ENCODE data around the gene PTPRK. TPM values are rescaled to one million over a fixed set of nuclear protein-coding genes. Genes with fewer than 3 reads are reported as not detected.

The PTPRK gene
- total and polyA plus RNA-seq, 10 of the 15 experiments (the other 5 are each of a cell fraction or from before 2014, with no cell fraction given): 0.23 to 1.9 (median 0.55) TPM

DNA sequence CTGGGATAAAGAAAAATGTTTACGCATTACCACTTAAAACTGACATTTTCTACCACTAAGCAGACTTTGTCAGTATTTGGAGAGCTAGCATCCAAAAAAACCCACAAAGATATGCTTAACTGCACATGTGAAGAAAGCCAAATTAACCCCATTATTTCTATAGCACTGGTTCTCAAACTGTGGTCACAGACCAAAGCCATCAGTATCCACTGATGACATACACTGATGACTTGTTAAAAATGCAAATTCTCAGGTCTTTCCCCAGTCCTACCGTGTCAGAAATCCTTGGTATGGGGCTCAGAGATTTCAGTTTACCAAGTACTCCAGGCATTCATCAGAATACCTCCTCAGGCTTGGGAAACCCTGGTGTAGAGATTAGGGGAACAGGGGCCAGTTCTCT lies 230.2 kb downstream of the PTPRK start:
- TF ChIP-seq EGR1 (IDR thresholded peaks at IDR 0.05; ENCODE audit: borderline replicate concordance in 1 of 2, low read depth in 2 of 2, low read length in 2 of 2) (no peak), MTA2 (IDR thresholded peaks at IDR 0.05; ENCODE audit: low read depth) (peak; percentile 56; the same call in 1 of the 2 replicates)
- Histone ChIP-seq H3K4me1 (ENCODE audit: control insufficient read depth, insufficient read depth, low read length) (no peaks in the 10 kb centered on the region), H2AFZ (ENCODE audit: control insufficient read depth, low read depth, low read length) (no peak overlapping the region), H3K9ac (ENCODE audit: control insufficient read depth, insufficient read depth, low read length) (no peak overlapping the region), H3K27me3 (replicated peaks in 1 of 2; ENCODE audit: control insufficient read depth in 2 of 2, insufficient read depth in 2 of 2, low read length in 1 of 2) (no peaks in the 10 kb centered on the region), H3K4me2 (ENCODE audit: control insufficient read depth, insufficient read depth) (no peak overlapping the region), H4K20me1 (ENCODE audit: control insufficient read depth, insufficient read depth) (no peaks in the 10 kb centered on the region), H3K4me3 (no peak overlapping the region), H3K9me3 (replicated peaks; ENCODE audit: control insufficient read depth, insufficient read depth, low read length) (no peaks in the 10 kb centered on the region), H3K27ac (ENCODE audit: control insufficient read depth, insufficient read depth) (no peak overlapping the region), H3K36me3 (ENCODE audit: control insufficient read depth in 2 of 2, insufficient read depth in 2 of 2, low read length in 1 of 2) (no peaks in the 10 kb centered on the region), H3K79me2 (ENCODE audit: control insufficient read depth, insufficient read depth, low read length) (no peaks in the 10 kb centered on the region)
- ChIA-PET CTCF (no interaction called here), POLR2A (no interaction called here), RAD21 (ENCODE audit: unreplicated experiment) (no interaction called here), SMC1A (ENCODE audit: uncharacterized antibody, unreplicated experiment) (no interaction called here)
- intact Hi-C loops (cut with micrococcal nuclease; ENCODE audit: unreplicated experiment) (no loop called here), in situ Hi-C loops (cut with MboI) (no loop called here)
- WGBS (ENCODE audit: insufficient coverage, insufficient replicate concordance, low lambda C conversion rate, missing lambda C conversion rate): 26% methylated on average over 2 of the region's 2 CpGs
- ATAC-seq (peak; percentile 82), FAIRE-seq (no peak), DNase-seq (ENCODE audit: low read depth, low spot score) (no peak)
- no TSS peak for BruUV-seq (replicated peaks)

DNA sequence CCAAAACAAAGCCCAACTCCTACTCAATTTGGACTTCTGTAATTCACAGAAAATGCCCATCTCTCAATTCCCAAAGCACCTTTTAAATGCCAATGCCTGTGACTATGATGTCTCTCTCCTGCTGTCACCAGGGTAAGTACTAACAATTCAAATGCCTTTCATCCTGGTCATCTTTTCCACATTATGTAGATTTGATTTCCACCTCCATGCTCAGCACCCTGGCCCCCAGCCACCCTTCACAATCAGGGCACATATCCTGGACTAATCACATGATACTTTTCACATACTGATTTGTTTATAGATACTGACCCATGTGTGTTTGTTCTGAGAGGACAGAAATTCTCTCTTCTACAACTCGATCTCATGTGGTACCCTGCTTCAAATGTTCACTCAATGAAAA lies 236.3 kb downstream of the PTPRK start:
- FAIRE-seq (no peak), DNase-seq (ENCODE audit: low read depth, low spot score) (no peak), ATAC-seq (no peak)
- SMC1A ChIA-PET (ENCODE audit: uncharacterized antibody, unreplicated experiment): no interaction called here
- in situ Hi-C loops (cut with MboI): no loop called here
- Histone ChIP-seq H3K79me2 (ENCODE audit: control insufficient read depth, insufficient read depth, low read length) (no peaks in the 10 kb centered on the region), H3K27me3 (replicated peaks in 1 of 2; ENCODE audit: control insufficient read depth in 2 of 2, insufficient read depth in 2 of 2, low read length in 1 of 2) (no peaks in the 10 kb centered on the region), H3K27ac (ENCODE audit: control insufficient read depth, insufficient read depth) (no peak overlapping the region), H3K9me3 (replicated peaks; ENCODE audit: control insufficient read depth, insufficient read depth, low read length) (no peaks in the 10 kb centered on the region), H4K20me1 (ENCODE audit: control insufficient read depth, insufficient read depth) (no peaks in the 10 kb centered on the region), H3K4me1 (ENCODE audit: control insufficient read depth, insufficient read depth, low read length) (no peaks in the 10 kb centered on the region), H3K9ac (ENCODE audit: control insufficient read depth, insufficient read depth, low read length) (no peak overlapping the region), H3K36me3 (ENCODE audit: control insufficient read depth in 2 of 2, insufficient read depth in 2 of 2, low read length in 1 of 2) (no peaks in the 10 kb centered on the region), H3K4me2 (ENCODE audit: control insufficient read depth, insufficient read depth) (no peak overlapping the region), H2AFZ (ENCODE audit: control insufficient read depth, low read depth, low read length) (no peak overlapping the region), H3K4me3 (no peak overlapping the region)
- RAD21 ChIA-PET (ENCODE audit: unreplicated experiment): interaction anchor here (0.6 kb wide), 1 partner anchor 46 kb away, joined by 4 read pairs; no protein-coding TSS in a partner anchor
- POLR2A ChIA-PET: no interaction called here
- no TSS peak for BruUV-seq (replicated peaks)
- intact Hi-C loops (cut with micrococcal nuclease; ENCODE audit: unreplicated experiment): no loop called here
- TF ChIP-seq EZH2 (IDR thresholded peaks at IDR 0.05; ENCODE audit: borderline replicate concordance, control insufficient read depth, low read depth, low read length) (no peak), ESRRA (IDR thresholded peaks at IDR 0.05; ENCODE audit: low read length) (no peak)
- 0% methylated on average over 1 of the region's 1 CpG for WGBS (ENCODE audit: insufficient coverage, insufficient replicate concordance, low lambda C conversion rate, missing lambda C conversion rate)
- CTCF ChIA-PET: no interaction called here

Measured in GM12878 (cell line).